Measurements from ENCODE around the gene LPCAT1.
"Not testable (repeated sequence)": the region's sequence is repeated elsewhere in the genome, so short reads cannot be mapped to it uniquely, and the experiment has no call there.

The LPCAT1 gene

GRCh38 chr5:1515921-1516571 lies 7.7 kb downstream of the LPCAT1 start:
- DNase-seq (ENCODE audit: low read depth), result no peak
- H3K4me3 ChIP-seq (ENCODE audit: low read length), result no peak overlapping the region
- TF ChIP-seq CTCF (conservative IDR thresholded peaks at IDR 0.05; ENCODE audit: low read length), result no peak

- no peak for DNase-seq (ENCODE audit: low read depth)
- no peak for TF ChIP-seq CTCF (conservative IDR thresholded peaks at IDR 0.05; ENCODE audit: low read length)
- no peak overlapping the region for H3K4me3 ChIP-seq (ENCODE audit: low read length)
These were observed 8.3 kb downstream of the LPCAT1 start for GRCh38 chr5:1515311-1515920.

GRCh38 chr5:1514819-1515310 lies 8.9 kb downstream of the LPCAT1 start:
- not testable (repeated sequence) for DNase-seq (ENCODE audit: low read depth); H3K4me3 ChIP-seq (ENCODE audit: low read length)

GRCh38 chr5:1514027-1514818 lies 9.5 kb downstream of the LPCAT1 start:
- no peak for DNase-seq (ENCODE audit: low read depth)
- no peak for TF ChIP-seq CTCF (conservative IDR thresholded peaks at IDR 0.05; ENCODE audit: low read length)
- no peak overlapping the region for H3K4me3 ChIP-seq (ENCODE audit: low read length)

- TF ChIP-seq CTCF (conservative IDR thresholded peaks at IDR 0.05; ENCODE audit: low read length), result no peak
- no peak overlapping the region for H3K4me3 ChIP-seq (ENCODE audit: low read length)
- DNase-seq (ENCODE audit: low read depth), result no peak
These were observed 10.3 kb downstream of the LPCAT1 start for GRCh38 chr5:1513326-1514026.

- no peak overlapping the region for H3K4me3 ChIP-seq (ENCODE audit: low read length)
- no peak for TF ChIP-seq CTCF (conservative IDR thresholded peaks at IDR 0.05; ENCODE audit: low read length)
- DNase-seq (ENCODE audit: low read depth), result no peak
These were observed 11.0 kb downstream of the LPCAT1 start for GRCh38 chr5:1512541-1513291.
